ENCODE data around the gene RTBDN. TPM values are rescaled to one million over a fixed set of nuclear protein-coding genes. Genes with fewer than 3 reads are reported as not detected.

The RTBDN gene
- polyA plus RNA-seq, 6 donors from 2014 or later, result not detected

DNA sequence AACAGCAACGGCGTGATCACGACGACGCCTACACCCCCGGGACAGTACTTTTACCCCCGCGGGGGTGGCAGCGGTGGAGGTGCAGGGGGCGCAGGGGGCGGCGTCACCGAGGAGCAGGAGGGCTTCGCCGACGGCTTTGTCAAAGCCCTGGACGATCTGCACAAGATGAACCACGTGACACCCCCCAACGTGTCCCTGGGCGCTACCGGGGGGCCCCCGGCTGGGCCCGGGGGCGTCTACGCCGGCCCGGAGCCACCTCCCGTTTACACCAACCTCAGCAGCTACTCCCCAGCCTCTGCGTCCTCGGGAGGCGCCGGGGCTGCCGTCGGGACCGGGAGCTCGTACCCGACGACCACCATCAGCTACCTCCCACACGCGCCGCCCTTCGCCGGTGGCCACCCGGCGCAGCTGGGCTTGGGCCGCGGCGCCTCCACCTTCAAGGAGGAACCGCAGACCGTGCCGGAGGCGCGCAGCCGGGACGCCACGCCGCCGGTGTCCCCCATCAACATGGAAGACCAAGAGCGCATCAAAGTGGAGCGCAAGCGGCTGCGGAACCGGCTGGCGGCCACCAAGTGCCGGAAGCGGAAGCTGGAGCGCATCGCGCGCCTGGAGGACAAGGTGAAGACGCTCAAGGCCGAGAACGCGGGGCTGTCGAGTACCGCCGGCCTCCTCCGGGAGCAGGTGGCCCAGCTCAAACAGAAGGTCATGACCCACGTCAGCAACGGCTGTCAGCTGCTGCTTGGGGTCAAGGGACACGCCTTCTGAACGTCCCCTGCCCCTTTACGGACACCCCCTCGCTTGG lies 42.1 kb downstream of the RTBDN start:
- peak; percentile 67 for DNase-seq
- H3K4me1 Mint-ChIP-seq, result peaks cover 45 to 57% (median 53%) of the 10 kb centered on the region in 3 donors

DNA sequence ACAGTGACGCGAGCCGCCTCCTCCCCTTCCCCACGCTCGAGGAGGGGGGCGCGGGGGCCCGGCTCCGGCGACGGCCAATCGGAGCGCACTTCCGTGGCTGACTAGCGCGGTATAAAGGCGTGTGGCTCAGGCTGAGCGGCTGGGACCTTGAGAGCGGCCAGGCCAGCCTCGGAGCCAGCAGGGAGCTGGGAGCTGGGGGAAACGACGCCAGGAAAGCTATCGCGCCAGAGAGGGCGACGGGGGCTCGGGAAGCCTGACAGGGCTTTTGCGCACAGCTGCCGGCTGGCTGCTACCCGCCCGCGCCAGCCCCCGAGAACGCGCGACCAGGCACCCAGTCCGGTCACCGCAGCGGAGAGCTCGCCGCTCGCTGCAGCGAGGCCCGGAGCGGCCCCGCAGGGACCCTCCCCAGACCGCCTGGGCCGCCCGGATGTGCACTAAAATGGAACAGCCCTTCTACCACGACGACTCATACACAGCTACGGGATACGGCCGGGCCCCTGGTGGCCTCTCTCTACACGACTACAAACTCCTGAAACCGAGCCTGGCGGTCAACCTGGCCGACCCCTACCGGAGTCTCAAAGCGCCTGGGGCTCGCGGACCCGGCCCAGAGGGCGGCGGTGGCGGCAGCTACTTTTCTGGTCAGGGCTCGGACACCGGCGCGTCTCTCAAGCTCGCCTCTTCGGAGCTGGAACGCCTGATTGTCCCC lies 42.9 kb downstream of the RTBDN start, which contains the start of gene JUNB:
Gene JUNB, plus strand, starts transcription at position 142 of the 706 bp plus-strand sequence. Its CDS starts 286 bp downstream, at position 428.
- Mint-ChIP-seq H3K36me3 (no peaks in the 10 kb centered on the region), H3K9me3 (no peaks in the 10 kb centered on the region), H3K4me3 (peak within 1 kb of the TSS; percentile 80 to 98 (median 96)), H3K27me3 (peaks cover 0 to 3% (median 0%) of the 10 kb centered on the region in 3 donors), H3K4me1 (peaks cover 43 to 53% (median 52%) of the 10 kb centered on the region in 3 donors), H3K27ac (peak within 1 kb of the TSS in 4 of 6 donors; percentile 100)
- DNase-seq (peak; percentile 99), ATAC-seq (ENCODE audit: low read depth in 2 of 2) (peak; percentile 20 to 26)

More for the DNA sequence above, 42.1 kb downstream of the RTBDN start:
- H3K9me3 Mint-ChIP-seq, result no peaks in the 10 kb centered on the region
- H3K36me3 Mint-ChIP-seq, result no peaks in the 10 kb centered on the region
- H3K27ac Mint-ChIP-seq, result peak overlapping the region in 4 of 6 donors; percentile 99 to 100 (median 100)
- peak overlapping the region; percentile 80 to 98 (median 96) for H3K4me3 Mint-ChIP-seq
- peaks cover 0 to 3% (median 0%) of the 10 kb centered on the region in 3 donors for H3K27me3 Mint-ChIP-seq
- ATAC-seq (ENCODE audit: low read depth in 2 of 2), result no peak

DNA sequence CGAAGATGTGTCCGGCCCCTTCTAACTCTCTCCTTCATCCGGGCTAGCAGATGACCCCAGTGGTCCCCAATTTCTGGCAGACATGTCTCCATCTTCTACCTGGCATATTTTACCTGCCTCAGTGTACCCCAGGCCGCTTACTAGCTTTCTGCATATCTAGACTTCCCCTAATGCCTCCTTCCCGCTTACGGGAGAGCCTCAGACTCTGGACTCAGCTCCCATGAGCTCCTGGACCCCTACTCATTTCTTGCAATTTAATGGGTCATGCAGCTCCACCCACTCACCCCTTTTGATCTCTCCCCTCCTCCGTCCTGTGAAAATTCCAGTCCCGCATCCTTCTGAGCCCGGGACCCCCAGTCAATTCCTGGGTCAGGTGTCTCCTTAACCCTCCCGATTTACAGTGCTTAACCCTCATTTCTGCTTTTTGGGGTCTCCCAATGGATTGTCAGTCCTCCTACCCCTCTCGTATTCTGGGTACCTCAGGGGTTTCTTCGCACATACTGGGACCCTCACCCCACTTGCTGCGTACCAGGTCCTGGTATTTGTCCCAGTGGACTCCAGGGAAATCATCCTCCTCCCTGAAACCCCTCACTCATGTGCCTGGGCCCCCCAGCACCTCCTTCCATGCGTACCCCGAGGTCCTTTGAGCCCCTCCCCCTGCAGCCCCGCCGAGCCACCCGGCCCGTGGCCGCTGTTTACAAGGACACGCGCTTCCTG lies 43.6 kb downstream of the RTBDN start:
- peaks cover 0 to 3% (median 0%) of the 10 kb centered on the region in 3 donors for H3K27me3 Mint-ChIP-seq
- ATAC-seq (ENCODE audit: low read depth in 2 of 2), result no peak
- no peak for DNase-seq
- H3K9me3 Mint-ChIP-seq, result no peaks in the 10 kb centered on the region
- peaks cover 36 to 48% (median 46%) of the 10 kb centered on the region in 3 donors for H3K4me1 Mint-ChIP-seq
- peak overlapping the region; percentile 80 to 98 (median 96) for H3K4me3 Mint-ChIP-seq
- peak overlapping the region in 4 of 6 donors; percentile 100 for H3K27ac Mint-ChIP-seq
- H3K36me3 Mint-ChIP-seq, result no peaks in the 10 kb centered on the region

DNA sequence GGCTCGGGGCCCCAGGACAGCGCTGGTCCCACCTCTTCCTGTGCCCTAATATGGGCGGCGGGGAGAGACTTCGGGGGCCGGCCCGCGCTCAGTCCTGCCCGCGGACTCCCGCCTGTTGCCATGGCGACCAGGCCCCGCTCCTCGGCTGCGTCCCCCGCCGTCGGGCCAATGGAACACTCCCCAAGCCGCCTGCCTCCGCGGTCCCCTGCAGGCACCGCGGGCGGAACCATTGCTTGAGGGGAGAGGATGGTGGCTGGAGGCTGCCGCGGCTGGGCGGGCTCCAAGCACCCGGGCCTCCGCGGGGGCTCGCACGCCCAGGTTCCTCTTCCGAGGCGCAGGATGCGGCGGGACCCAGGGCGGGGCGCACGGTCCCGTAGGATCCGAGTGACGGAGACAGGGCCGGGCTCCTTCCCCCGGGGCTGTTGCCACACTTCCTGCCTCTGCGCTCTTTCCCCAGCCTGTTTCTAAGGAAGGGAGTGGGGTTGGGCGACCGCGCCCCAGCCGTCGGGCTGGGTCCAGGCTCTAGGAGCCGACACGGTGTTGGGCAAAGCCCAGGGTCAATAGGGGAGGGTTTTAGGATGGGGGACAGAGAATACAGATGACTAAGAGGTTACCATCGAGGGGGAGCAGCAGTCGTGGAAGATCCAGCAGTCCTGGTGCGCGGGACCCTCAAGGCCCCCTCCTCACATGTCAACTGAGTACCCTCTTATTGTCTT lies 44.3 kb downstream of the RTBDN start:
- peak; percentile 99 for DNase-seq
- no peaks in the 10 kb centered on the region for H3K9me3 Mint-ChIP-seq
- peak; percentile 34 to 36 for ATAC-seq (ENCODE audit: low read depth in 2 of 2)

DNA sequence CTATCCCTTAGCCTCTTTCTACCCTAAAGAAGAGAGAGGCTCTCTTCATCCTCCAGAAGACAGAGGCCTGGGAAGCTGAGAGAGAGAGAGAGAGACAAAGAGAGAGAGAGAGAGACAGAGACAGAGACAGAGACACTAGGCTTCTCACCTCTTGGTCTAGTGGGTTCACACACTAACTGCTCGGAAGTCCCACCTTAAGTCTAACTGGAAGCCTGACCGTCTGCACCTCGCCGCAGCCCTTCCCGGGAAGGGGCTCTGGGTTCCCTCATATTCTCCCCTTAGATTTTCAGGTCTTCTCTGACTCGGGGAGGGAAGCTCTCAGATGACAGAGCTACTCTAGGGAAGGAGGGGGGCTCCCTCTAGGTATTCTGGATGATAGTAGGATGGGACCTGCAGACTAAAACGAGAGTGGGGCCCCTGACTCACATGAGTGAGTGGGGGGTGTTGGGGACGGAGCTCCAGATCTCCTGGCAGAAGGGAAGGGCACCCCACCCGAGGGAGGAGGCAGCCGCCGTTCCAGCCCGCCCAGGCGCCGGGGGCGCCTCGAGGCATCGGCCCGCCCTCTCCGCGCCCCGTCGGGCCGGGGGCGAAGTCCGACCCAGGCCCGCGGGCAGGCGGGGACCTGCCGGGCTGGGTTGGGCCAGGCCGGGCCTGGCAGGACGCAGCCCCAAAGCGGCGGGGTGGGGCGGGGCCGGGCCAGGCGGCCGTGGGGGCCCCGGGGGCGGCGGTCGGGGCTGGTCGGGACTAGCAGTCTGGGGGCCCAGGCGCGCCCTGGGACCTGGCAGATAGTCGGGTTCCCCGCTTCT lies 45.1 kb downstream of the RTBDN start:
- Mint-ChIP-seq H3K27me3 (peaks cover 0 to 3% (median 0%) of the 10 kb centered on the region in 3 donors), H3K9me3 (no peaks in the 10 kb centered on the region), H3K4me1 (peaks cover 30 to 39% (median 38%) of the 10 kb centered on the region in 3 donors), H3K27ac (peak overlapping the region in 4 of 6 donors; percentile 100), H3K36me3 (no peaks in the 10 kb centered on the region), H3K4me3 (peak overlapping the region; percentile 80 to 98 (median 94))
- DNase-seq, result no peak
- no peak for ATAC-seq (ENCODE audit: low read depth in 2 of 2)

More for the DNA sequence above, 44.3 kb downstream of the RTBDN start:
- Mint-ChIP-seq H3K4me1 (peaks cover 33 to 45% (median 43%) of the 10 kb centered on the region in 3 donors), H3K27ac (peak overlapping the region in 4 of 6 donors; percentile 100), H3K4me3 (peak overlapping the region; percentile 80 to 98 (median 96)), H3K27me3 (peaks cover 0 to 3% (median 0%) of the 10 kb centered on the region in 3 donors), H3K36me3 (no peaks in the 10 kb centered on the region)

GRCh38 chr19:12788682-12789097 lies 45.7 kb downstream of the RTBDN start:
- H3K36me3 Mint-ChIP-seq, result no peaks in the 10 kb centered on the region
- H3K9me3 Mint-ChIP-seq, result no peaks in the 10 kb centered on the region
- H3K27ac Mint-ChIP-seq, result peak overlapping the region in 4 of 6 donors; percentile 99 to 100 (median 99)
- peak; percentile 3 to 4 for ATAC-seq (ENCODE audit: low read depth in 2 of 2)
- peaks cover 25 to 36% (median 34%) of the 10 kb centered on the region in 3 donors for H3K4me1 Mint-ChIP-seq
- peaks cover 0 to 3% (median 0%) of the 10 kb centered on the region in 3 donors for H3K27me3 Mint-ChIP-seq
- peak overlapping the region; percentile 80 to 97 (median 93) for H3K4me3 Mint-ChIP-seq
- peak; percentile 85 for DNase-seq

- ATAC-seq (ENCODE audit: low read depth in 2 of 2), result no peak
- no peak for DNase-seq
- Mint-ChIP-seq H3K27ac (peak overlapping the region in 4 of 6 donors; percentile 99 to 100 (median 99)), H3K4me1 (peaks cover 29 to 39% (median 31%) of the 10 kb centered on the region in 3 donors), H3K27me3 (peaks cover 0 to under 1% (median 0%) of the 10 kb centered on the region in 3 donors), H3K4me3 (peak overlapping the region; percentile 80 to 97 (median 93)), H3K9me3 (no peaks in the 10 kb centered on the region), H3K36me3 (no peaks in the 10 kb centered on the region)
These were observed 46.2 kb downstream of the RTBDN start for GRCh38 chr19:12788042-12788681.

- no peak for ATAC-seq (ENCODE audit: low read depth in 2 of 2)
- Mint-ChIP-seq H3K4me3 (peak overlapping the region in 4 of 8 donors; percentile 37 to 80 (median 46)), H3K27me3 (no peaks in the 10 kb centered on the region), H3K4me1 (peaks cover 24 to 39% (median 29%) of the 10 kb centered on the region in 3 donors), H3K9me3 (no peaks in the 10 kb centered on the region), H3K27ac (peak overlapping the region in 4 of 6 donors; percentile 67 to 100 (median 93)), H3K36me3 (no peaks in the 10 kb centered on the region)
- no peak for DNase-seq
These were observed 46.9 kb downstream of the RTBDN start for GRCh38 chr19:12787458-12787857.

DNA sequence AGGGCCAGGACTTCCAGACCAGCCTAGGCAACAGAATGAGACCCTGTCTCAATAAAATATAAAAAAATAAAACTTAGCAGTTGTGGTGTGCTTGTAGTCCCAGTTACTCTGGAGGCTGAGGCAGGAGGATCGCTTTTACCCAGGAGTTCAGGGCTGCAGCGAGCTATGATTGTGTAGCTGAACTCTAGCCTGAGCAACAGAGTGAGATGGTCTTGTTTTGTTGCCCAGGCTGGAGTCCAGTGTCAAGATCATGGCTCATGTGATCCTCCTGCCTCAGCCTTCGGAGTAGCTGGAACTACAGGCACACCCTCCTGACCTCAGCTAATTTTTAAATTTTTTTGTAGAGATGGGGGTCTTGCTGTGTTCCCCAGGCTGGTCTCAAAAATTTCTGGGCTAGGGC lies 47.4 kb downstream of the RTBDN start:
- Mint-ChIP-seq H3K27ac (peak overlapping the region in 4 of 6 donors; percentile 67 to 100 (median 93)), H3K4me1 (peaks cover 28 to 42% (median 33%) of the 10 kb centered on the region in 3 donors), H3K36me3 (no peaks in the 10 kb centered on the region), H3K9me3 (no peaks in the 10 kb centered on the region), H3K4me3 (peak overlapping the region in 6 of 8 donors; percentile 30 to 70 (median 54)), H3K27me3 (no peaks in the 10 kb centered on the region)
- no peak for DNase-seq
- ATAC-seq (ENCODE audit: low read depth in 2 of 2), result no peak

DNA sequence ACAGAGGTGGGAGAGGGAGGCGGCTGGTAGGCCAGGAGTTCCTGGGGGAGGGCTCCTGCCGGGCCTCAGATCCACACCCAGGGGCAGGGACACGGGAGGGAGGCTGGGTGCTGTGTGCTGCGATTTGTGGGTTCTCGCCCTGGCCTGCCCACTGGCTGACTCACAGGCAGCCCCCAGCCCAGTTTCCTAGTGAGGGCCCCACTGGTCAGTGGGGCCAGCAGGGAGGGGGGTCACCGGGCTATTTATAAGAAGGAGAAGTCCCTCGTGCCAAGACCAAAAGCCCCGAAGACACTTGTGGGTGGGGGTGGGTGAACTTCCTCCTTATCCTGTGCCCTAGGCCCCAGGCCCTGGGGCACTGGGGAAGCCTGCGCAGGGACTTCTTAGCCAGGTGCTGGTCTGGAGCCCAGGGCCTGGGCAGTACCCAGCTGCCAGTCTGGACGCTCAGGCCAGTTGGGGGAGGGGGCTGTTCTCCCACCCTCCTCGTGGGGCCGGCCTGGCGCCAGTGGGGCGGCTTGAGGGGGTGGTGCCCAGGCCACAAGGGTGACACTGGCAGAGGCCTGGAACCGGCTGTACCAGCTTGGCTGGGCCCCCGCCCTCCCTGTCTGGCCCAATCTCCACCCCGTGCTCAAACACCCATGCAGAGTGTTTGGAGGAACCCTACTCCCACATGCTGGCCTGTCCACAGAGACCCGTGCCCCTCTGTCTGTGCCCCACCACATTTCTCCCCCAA lies 48.1 kb downstream of the RTBDN start:
- H3K27ac Mint-ChIP-seq, result peak overlapping the region in 4 of 6 donors; percentile 44 to 100 (median 77)
- H3K27me3 Mint-ChIP-seq, result no peaks in the 10 kb centered on the region
- no peak for ATAC-seq (ENCODE audit: low read depth in 2 of 2)
- no peaks in the 10 kb centered on the region for H3K9me3 Mint-ChIP-seq
- peak; percentile 73 for DNase-seq
- H3K4me3 Mint-ChIP-seq, result peak overlapping the region in 6 of 8 donors; percentile 24 to 70 (median 54)
- peaks cover 33 to 49% (median 39%) of the 10 kb centered on the region in 3 donors for H3K4me1 Mint-ChIP-seq
- H3K36me3 Mint-ChIP-seq, result no peaks in the 10 kb centered on the region
